ENCODE data around the gene POLR2H. TPM values are rescaled to one million over a fixed set of nuclear protein-coding genes. Genes with fewer than 3 reads are reported as not detected.
A peak's percentile ranks its signal among the peaks of the same experiment; 100 is the strongest.

POLR2H gene
- total and polyA plus RNA-seq, 9 donors: 47.3 to 86.9 (median 60.6) TPM

DNA sequence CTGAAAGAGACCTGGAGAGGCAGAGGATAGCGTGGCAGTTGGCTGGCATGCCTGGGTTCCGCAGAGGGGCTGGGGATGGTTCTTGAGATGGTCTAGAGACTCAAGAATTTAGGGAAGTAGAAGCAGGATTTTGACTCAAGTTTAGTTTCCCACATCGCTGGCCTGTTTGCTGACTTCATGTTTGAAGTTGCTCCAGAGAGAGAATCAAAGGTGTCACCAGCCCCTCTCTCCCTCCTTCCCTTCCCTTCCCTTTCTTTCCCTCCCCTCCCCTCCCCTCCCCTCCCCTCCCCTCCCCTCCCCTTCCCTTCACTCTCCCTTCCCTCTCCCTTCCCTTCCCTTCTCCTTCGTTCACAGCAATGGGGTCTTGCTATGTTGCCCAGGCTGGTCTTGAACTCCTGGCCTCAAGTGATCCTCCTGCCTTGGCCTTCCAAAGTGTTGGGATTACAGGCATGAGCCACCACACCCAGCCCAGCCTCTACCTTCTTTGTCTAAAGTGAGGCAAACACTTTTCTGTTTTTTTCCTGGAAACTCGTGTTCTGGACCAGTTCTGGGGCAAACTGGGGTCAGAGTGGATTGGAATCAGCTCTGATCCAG, 28.5 kb downstream of the POLR2H start:
- intact Hi-C loops (cut with DNase I): no loop called here
- Histone ChIP-seq H3K9me3 (no peaks in the 10 kb centered on the region), H3K36me3 (no peaks in the 10 kb centered on the region), H3K4me3 (no peak overlapping the region), H3K27me3 (no peaks in the 10 kb centered on the region), H3K4me1 (ENCODE audit: insufficient read depth) (no peaks in the 10 kb centered on the region), H3K27ac (no peak overlapping the region)
- TF ChIP-seq EP300 (IDR thresholded peaks at IDR 0.05) (no peak), POLR2A (IDR thresholded peaks at IDR 0.05) (no peak)
- TF ChIP-seq, protein P1, sequence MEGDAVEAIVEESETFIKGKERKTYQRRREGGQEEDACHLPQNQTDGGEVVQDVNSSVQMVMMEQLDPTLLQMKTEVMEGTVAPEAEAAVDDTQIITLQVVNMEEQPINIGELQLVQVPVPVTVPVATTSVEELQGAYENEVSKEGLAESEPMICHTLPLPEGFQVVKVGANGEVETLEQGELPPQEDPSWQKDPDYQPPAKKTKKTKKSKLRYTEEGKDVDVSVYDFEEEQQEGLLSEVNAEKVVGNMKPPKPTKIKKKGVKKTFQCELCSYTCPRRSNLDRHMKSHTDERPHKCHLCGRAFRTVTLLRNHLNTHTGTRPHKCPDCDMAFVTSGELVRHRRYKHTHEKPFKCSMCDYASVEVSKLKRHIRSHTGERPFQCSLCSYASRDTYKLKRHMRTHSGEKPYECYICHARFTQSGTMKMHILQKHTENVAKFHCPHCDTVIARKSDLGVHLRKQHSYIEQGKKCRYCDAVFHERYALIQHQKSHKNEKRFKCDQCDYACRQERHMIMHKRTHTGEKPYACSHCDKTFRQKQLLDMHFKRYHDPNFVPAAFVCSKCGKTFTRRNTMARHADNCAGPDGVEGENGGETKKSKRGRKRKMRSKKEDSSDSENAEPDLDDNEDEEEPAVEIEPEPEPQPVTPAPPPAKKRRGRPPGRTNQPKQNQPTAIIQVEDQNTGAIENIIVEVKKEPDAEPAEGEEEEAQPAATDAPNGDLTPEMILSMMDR (IDR thresholded peaks at IDR 0.05): no peak
- 88 to 92% (median 91%) methylated on average over 5 of the region's 5 CpGs for WGBS, 3 donors
- DNase-seq: no peak

GRCh38 chr3:184391266-184391665, 29.8 kb downstream of the POLR2H start:
- intact Hi-C loops (cut with DNase I): no loop called here
- Histone ChIP-seq H3K27me3 (no peaks in the 10 kb centered on the region), H3K4me3 (no peak overlapping the region), H3K9me3 (no peaks in the 10 kb centered on the region), H3K27ac (no peak overlapping the region), H3K36me3 (no peaks in the 10 kb centered on the region), H3K4me1 (ENCODE audit: insufficient read depth) (no peaks in the 10 kb centered on the region)
- TF ChIP-seq POLR2A (IDR thresholded peaks at IDR 0.05) (no peak), EP300 (IDR thresholded peaks at IDR 0.05) (no peak)
- TF ChIP-seq, protein P1 (IDR thresholded peaks at IDR 0.05): no peak
- WGBS, 3 donors: 64 to 77% (median 67%) methylated on average over 3 of the region's 3 CpGs
- DNase-seq: no peak

- WGBS, 3 donors: 62 to 72% (median 71%) methylated on average over 5 of the region's 5 CpGs
- no peak overlapping the region for H3K27ac ChIP-seq
- TF ChIP-seq, protein P1 (IDR thresholded peaks at IDR 0.05): no peak
- TF ChIP-seq POLR2A (IDR thresholded peaks at IDR 0.05) (no peak), EP300 (IDR thresholded peaks at IDR 0.05) (no peak)
- intact Hi-C loops (cut with DNase I): no loop called here
- no peaks in the 10 kb centered on the region for H3K27me3 ChIP-seq
- DNase-seq: peak in 1 of 5 donors; percentile 38
- H3K9me3 ChIP-seq: no peaks in the 10 kb centered on the region
- no peak overlapping the region for H3K4me3 ChIP-seq
- no peaks in the 10 kb centered on the region for H3K36me3 ChIP-seq
- H3K4me1 ChIP-seq (ENCODE audit: insufficient read depth): no peaks in the 10 kb centered on the region
Observed at GRCh38 chr3:184395320-184395660, 33.8 kb downstream of the POLR2H start.

- no peak overlapping the region for H3K4me3 ChIP-seq
- WGBS, 3 donors: 5 to 11% (median 7%) methylated on average over 9 of the region's 9 CpGs
- no peaks in the 10 kb centered on the region for H3K36me3 ChIP-seq
- TF ChIP-seq, protein P1 (IDR thresholded peaks at IDR 0.05): no peak
- no peak for TF ChIP-seq POLR2A (IDR thresholded peaks at IDR 0.05)
- TF ChIP-seq EP300 (IDR thresholded peaks at IDR 0.05): no peak
- H3K9me3 ChIP-seq: no peaks in the 10 kb centered on the region
- DNase-seq: peak in 3 of 5 donors; percentile 62 to 81 (median 73)
- no peaks in the 10 kb centered on the region for H3K27me3 ChIP-seq
- intact Hi-C loops (cut with DNase I): no loop called here
- peak overlapping the region in 1 of 2 donors; percentile 37 for H3K27ac ChIP-seq
- H3K4me1 ChIP-seq (ENCODE audit: insufficient read depth): no peaks in the 10 kb centered on the region
Observed at GRCh38 chr3:184399410-184399809, 37.9 kb downstream of the POLR2H start.

Measured in ovary (tissue), 9 donors.